Activated naive CD4-positive, alpha-beta T cell (primary cell): ENCODE measurements around the gene YIPF4.
"Not testable (repeated sequence)": the region's sequence is repeated elsewhere in the genome, so short reads cannot be mapped to it uniquely, and the experiment has no call there.

Source experiments
- DNase-seq, 4 experiments: peaks; one replicate each; lab custom pipeline; 2025; lab: John Stamatoyannopoulos, UW

YIPF4 gene

DNA sequence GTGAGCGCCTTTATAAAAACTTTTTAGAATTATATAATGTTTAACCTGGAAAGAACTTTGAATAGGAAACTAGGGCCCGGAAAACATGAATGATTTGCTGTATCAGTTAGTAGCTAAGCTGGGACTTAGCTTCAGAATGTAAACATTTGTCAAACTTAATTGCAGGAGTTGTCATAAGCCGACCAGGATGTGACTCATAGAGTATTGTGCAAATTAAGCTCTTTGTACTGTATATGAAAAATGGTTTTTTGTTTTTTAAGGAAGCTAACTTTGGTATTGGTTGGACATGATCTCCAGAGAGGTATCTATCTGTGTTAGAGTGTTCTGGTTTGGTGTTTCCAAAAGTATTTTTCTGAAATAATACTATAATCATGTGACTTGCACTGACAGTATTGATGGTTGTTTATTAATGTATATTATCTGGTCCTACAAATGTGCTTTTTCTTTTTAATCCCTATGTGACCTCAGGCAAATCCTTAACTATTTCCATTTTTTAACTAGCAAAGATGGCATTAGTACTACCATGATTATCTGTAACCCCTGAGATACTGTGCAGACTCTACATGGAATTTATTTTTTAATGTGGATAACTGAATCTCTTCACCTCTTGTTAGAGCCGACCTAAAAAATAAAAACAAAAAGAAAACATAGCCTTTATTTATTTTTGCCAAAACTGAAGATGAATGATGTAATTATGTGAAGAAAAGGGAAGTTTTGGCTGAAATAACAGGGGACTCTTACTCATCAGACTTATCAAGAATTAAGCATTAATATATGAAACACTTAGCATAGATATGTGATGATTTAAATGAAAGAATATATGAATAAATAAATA is 11.7 kb downstream of the YIPF4 start:
- DNase-seq = no peak

- DNase-seq = no peak
Measured at GRCh38 chr2:32290000-32290339, 12.3 kb downstream of the YIPF4 start.

- DNase-seq = no peak
Measured at GRCh38 chr2:32291746-32292145, 14.0 kb downstream of the YIPF4 start.

DNA sequence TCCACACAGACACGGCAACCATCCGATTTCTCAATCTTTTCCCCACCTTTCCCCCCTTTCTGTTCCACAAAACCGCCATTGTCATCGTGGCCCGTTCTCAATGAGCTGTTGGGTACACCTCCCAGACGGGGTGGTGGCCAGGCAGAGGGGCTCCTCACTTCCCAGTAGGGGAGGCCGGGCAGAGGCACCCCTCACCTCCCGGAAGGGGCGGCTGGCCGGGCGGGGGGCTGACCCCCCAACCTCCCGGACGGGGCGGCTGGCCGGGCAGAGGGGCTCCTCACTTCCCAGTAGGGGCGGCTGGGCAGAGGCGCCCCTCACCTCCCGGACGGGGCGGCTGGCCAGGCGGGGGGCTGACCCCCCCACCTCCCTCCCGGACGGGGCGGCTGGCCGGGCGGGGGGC is 15.8 kb downstream of the YIPF4 start:
- not testable (repeated sequence) for DNase-seq

GRCh38 chr2:32293966-32294562 is 16.4 kb downstream of the YIPF4 start:
- DNase-seq = not testable (repeated sequence)

DNA sequence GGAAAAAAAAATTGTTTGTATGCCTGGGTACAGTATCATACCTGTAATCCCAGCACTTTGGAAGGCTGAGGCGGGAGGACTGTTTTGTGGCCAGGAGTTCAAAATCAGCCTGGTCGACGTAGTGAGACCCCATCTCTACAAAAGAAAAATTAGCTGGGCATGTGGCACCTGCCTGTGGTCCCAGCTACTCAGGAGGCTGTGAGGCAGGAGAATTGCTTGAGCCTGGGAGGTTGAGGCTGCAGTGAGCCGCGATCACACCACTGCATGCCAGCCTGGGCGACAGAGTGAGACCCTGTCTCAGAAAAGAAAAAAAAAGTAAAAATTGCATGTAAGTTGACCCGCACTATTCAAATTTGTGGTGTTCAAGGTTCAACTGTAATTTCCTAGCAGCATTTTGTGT is 32.9 kb downstream of the YIPF4 start:
- DNase-seq = no peak

DNA sequence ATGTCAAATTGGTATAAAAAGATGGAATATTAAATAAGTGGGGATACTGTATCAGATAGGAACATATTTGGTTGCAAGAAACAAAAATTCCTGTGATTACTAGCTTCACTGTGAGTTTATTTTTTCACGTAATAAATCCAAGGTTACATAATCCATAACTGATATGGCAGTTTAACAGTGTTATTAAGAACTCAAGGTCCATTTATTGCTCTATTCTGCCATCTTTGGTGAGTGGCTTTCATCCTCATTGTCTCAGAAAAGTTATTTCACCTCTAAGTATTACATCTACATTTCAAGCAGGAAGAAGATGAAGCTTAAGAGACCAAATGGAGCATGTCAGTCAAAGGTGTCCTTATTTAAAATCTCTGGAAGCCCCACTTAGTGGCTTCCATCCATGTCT is 37.2 kb downstream of the YIPF4 start:
- DNase-seq = no peak

- not testable (repeated sequence) for DNase-seq
Measured at GRCh38 chr2:32328679-32329078, 51.0 kb downstream of the YIPF4 start.

DNA sequence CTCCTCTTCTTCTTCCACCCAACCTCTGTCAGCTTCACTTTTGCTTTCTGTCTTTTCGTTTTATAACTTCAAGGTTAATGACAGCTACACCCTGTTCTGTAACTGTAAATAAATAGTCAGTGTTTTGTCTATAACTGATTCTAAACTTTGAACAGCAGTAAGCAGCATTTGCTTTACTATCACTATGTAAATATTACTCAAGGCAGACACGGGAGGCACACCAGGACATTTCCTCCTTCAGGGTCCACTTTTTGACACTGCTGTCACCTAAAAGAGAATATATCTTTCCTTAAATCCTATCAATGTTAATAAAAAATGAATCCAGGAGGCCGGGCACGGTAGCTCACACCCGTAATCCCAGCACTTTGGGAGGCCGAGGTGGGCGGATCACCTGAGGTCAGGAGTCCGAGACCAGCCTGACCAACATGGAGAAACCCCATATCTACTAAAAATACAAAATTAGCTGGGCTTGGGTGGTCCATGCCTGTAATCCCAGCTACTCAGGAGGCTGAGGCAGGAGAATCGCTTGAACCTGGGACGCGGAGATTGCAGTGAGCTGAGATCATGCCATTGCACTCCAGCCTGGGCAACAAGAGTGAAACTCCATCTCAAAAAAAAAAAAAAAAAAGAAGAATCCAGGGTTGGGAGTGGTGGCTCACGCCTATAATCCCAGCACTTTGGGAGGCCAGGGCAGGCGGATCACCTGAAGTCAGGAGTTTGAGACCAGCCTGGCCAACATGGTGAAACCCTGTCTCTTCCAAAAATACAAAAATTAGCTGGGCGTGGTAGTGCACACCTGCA is 51.7 kb downstream of the YIPF4 start:
- not testable (repeated sequence) for DNase-seq

GRCh38 chr2:32330136-32330535 is 52.4 kb downstream of the YIPF4 start:
- DNase-seq = no peak

GRCh38 chr2:32342801-32343200 is 65.1 kb downstream of the YIPF4 start:
- DNase-seq = no peak

- not testable (repeated sequence) for DNase-seq
Measured at GRCh38 chr2:32350797-32351196, 73.1 kb downstream of the YIPF4 start.

- DNase-seq = no peak
Measured at GRCh38 chr2:32355976-32356680, 78.4 kb downstream of the YIPF4 start.

- DNase-seq = peak; percentile 80 to 88 (median 82)
Measured at GRCh38 chr2:32356681-32357317, 79.1 kb downstream of the YIPF4 start, which contains the start of gene BIRC6. Gene BIRC6, plus strand, starts transcription at chr2:32357023. Its CDS starts 139 bp downstream, at chr2:32357162.

DNA sequence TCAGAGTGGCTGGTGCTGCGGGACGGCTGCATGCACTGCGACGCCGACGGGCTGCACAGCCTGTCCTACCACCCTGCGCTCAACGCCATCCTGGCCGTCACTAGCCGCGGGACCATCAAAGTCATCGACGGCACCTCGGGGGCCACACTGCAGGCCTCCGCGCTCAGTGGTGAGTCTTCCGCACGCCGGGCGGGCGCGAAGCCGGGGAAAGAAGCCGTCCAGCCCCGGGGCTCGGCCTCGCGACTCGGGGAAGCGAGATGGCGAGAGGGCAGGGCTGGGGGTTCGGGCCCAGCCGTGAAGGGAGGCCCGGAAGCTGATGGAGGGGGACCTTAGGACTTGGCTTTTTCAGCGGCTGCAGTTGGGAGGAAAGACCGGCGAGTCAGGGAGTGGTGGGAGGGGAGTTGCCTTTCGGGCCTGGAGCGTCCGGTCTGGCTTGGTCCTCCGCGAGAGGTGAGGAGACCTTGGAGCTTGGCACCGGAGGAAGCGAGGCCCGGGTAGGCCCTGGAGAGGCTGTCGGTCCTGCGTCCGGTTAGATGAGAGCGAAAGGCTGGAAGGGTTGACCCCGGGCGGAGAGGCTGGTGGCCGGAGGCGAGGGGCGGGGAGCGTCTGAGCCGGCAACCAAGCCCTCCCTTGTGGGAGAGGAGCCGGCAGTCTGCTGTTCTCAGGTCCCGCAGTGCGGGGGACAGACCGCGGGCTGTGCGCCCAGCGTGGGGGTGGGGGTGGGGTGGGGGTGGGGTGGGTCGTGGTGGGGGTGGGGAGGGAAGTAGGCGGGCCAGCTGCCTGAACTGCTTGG is 79.8 kb downstream of the YIPF4 start:
- peak in 3 of 4 experiments; percentile 22 to 38 (median 31) for DNase-seq

- DNase-seq = no peak
Measured at GRCh38 chr2:32358111-32358482, 80.4 kb downstream of the YIPF4 start.

DNA sequence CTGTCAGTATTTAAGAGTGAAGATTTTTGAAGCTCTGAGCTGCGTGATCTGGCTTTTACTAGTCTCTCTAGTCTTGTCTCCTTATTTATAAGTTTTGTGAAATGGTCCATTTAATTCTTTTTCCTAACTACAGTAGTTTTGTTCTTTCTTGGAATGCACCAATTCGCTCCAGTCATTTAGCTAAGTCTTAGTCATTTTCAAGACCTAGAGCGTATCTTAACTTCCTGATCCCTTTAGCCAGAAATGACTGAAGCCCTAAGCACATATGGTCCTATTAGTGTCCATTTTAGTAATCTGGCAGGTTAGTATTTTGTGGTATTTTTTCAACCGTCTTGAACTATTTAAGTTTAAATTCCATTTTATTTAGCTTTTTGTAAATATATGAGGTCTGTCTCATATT is 82.7 kb downstream of the YIPF4 start:
- no peak for DNase-seq

DNA sequence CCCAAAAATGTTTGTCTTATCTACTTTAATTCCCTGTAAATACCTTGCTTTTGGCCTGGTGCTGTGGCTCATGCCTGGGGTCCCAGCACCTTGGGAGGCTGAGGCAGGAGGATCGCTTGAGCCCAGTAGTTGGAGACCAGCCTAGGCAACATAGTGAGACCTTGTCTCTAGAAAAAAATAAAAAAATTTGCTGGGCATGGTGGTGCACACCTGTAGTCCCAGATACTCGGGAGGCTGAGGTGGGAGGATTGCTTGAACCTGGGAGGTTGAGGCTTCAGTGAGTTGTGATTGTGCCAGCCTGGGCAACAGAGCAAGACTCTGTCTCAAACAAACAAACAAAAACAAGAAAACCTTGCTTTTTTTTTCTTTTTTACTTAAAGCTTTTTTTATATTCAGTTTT is 85.3 kb downstream of the YIPF4 start:
- not testable (repeated sequence) for DNase-seq

DNA sequence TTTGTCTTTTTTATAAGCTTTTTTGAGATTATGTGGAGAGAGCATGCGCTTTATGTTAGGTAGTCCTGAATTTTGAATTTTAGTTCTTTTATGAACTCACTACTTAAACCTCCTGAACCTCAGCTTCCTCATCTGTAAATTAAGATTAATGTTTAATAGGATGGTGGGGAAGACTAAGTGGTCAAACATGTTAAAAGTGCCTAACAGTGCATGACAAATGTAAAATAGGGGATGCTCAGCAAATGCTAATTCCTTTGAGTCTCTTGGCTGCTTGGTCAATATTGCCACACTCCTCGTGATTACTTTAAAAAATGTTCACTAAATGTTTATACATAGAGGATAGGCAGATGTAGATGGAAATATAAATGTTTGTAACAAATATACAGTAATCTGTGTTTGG is 85.9 kb downstream of the YIPF4 start:
- DNase-seq = no peak

- DNase-seq = not testable (repeated sequence)
Measured at GRCh38 chr2:32364290-32364689, 86.6 kb downstream of the YIPF4 start.

DNA sequence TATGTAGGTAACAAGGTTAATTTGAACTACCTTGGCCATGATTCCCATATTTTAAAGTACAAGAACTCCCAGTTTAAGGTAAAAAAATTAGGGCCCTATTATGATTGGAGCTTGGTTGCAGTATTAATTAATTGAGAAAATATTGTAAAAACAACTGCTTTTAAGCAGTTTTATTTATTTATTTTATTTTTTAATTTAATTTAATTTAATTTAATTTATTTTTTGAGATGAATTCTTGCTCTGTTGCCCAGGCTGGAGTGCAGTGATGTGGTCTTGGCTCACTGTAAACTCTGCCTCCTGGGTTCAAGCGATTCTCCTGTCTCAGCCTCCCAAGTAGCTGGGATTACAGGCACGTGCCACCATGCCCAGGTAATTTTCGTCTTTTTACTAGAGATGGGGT is 88.0 kb downstream of the YIPF4 start:
- DNase-seq = not testable (repeated sequence)
